ENCODE data around the gene METTL14. TPM values are rescaled to one million over a fixed set of nuclear protein-coding genes. Genes with fewer than 3 reads are reported as not detected.
A peak's percentile ranks its signal among the peaks of the same experiment; 100 is the strongest.

METTL14 gene
- total and polyA plus RNA-seq, 7 donors, result 5.2 to 32.5 (median 19.3) TPM

DNA sequence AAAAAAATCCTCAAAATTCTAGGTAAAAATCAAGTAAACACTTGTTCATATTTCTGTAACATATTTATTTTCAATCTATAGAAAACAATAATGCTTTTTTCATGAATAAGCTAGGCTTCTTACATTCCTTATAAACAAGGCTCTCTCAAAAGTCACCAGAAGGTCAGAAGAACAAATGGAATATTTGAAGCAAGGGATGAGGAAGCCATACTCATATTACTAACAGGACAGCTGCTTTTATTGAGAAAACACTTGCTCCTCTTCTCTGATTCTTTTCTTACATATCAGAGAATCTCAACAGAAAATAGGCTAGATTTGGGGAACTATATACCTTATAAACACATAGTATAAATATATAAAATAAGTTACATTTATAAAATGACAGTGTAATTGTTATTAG is 67.9 kb downstream of the METTL14 start:
- intact Hi-C loops (cut with DNase I), result no loop called here
- DNase-seq, result no peak
- Histone ChIP-seq H3K4me3 (no peak overlapping the region), H3K9me3 (no peaks in the 10 kb centered on the region), H3K27ac (peak overlapping the region; percentile 12), H3K4me1 (peaks cover 14% of the 10 kb centered on the region), H3K27me3 (ENCODE audit: insufficient read depth in 3 of 3, low read length in 2 of 3) (no peaks in the 10 kb centered on the region), H3K36me3 (ENCODE audit: insufficient read depth in 1 of 2, low read depth in 1 of 2) (peaks cover 0 to 26% of the 10 kb centered on the region in 2 donors)
- TF ChIP-seq, protein P1, sequence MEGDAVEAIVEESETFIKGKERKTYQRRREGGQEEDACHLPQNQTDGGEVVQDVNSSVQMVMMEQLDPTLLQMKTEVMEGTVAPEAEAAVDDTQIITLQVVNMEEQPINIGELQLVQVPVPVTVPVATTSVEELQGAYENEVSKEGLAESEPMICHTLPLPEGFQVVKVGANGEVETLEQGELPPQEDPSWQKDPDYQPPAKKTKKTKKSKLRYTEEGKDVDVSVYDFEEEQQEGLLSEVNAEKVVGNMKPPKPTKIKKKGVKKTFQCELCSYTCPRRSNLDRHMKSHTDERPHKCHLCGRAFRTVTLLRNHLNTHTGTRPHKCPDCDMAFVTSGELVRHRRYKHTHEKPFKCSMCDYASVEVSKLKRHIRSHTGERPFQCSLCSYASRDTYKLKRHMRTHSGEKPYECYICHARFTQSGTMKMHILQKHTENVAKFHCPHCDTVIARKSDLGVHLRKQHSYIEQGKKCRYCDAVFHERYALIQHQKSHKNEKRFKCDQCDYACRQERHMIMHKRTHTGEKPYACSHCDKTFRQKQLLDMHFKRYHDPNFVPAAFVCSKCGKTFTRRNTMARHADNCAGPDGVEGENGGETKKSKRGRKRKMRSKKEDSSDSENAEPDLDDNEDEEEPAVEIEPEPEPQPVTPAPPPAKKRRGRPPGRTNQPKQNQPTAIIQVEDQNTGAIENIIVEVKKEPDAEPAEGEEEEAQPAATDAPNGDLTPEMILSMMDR (IDR thresholded peaks at IDR 0.05), result no peak
- ATAC-seq, result no peak

DNA sequence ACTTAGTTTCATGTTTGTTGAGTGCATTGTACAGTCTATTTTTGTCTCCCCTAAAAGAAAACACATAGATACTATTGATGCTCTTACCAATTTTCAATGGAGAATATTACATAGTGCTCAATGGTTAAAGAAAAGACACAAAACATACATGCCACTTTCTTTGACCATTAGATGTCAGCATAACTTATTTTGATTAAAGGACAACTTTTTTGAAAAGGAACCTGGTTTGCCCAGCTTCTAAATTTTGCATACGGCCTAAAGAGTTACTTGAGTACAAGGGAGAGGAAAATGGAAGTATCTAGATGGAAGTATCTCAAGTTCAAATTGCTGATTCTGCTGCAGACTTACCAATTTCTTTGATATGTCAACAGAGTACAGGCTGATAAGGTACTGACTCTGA is 68.5 kb downstream of the METTL14 start:
- H3K4me3 ChIP-seq, result no peak overlapping the region
- H3K27ac ChIP-seq, result no peak overlapping the region
- TF ChIP-seq, protein P1 (IDR thresholded peaks at IDR 0.05), result no peak
- ATAC-seq, result no peak
- H3K36me3 ChIP-seq (ENCODE audit: insufficient read depth in 1 of 2, low read depth in 1 of 2), result peaks cover 0 to 26% of the 10 kb centered on the region in 2 donors
- peaks cover 14% of the 10 kb centered on the region for H3K4me1 ChIP-seq
- intact Hi-C loops (cut with DNase I), result no loop called here
- DNase-seq, result no peak
- 63 to 84% (median 79%) methylated on average over 1 of the region's 1 CpG for WGBS, 3 donors
- no peaks in the 10 kb centered on the region for H3K27me3 ChIP-seq (ENCODE audit: insufficient read depth in 3 of 3, low read length in 2 of 3)
- H3K9me3 ChIP-seq, result no peaks in the 10 kb centered on the region

DNA sequence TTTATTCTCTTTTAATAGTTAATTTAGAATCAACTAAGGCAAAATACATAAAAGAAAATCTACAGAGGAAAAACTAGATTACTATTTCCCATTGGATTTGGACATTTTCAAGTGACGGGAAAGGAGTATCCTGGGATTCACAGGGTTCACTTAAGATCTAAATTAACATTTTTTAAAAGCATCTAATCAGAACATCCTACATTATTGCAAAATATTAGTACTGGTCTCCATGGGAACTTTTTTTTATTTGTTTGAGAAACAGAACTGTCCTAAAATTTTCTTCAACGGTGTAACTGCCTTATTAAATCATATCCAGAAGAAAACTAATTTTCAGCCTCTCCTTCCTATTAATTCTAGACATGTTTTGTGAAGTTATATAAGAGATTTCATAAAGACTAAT is 69.7 kb downstream of the METTL14 start:
- H3K4me3 ChIP-seq, result no peak overlapping the region
- H3K4me1 ChIP-seq, result peaks cover 14% of the 10 kb centered on the region
- H3K27ac ChIP-seq, result peak overlapping the region; percentile 25
- no peaks in the 10 kb centered on the region for H3K27me3 ChIP-seq (ENCODE audit: insufficient read depth in 3 of 3, low read length in 2 of 3)
- ATAC-seq (no peak), DNase-seq (no peak)
- H3K36me3 ChIP-seq (ENCODE audit: insufficient read depth in 1 of 2, low read depth in 1 of 2), result peaks cover 0 to 26% of the 10 kb centered on the region in 2 donors
- TF ChIP-seq, protein P1 (IDR thresholded peaks at IDR 0.05), result no peak
- intact Hi-C loops (cut with DNase I), result no loop called here
- WGBS, 3 donors, result 62 to 66% (median 63%) methylated on average over 2 of the region's 2 CpGs
- H3K9me3 ChIP-seq, result no peaks in the 10 kb centered on the region

DNA sequence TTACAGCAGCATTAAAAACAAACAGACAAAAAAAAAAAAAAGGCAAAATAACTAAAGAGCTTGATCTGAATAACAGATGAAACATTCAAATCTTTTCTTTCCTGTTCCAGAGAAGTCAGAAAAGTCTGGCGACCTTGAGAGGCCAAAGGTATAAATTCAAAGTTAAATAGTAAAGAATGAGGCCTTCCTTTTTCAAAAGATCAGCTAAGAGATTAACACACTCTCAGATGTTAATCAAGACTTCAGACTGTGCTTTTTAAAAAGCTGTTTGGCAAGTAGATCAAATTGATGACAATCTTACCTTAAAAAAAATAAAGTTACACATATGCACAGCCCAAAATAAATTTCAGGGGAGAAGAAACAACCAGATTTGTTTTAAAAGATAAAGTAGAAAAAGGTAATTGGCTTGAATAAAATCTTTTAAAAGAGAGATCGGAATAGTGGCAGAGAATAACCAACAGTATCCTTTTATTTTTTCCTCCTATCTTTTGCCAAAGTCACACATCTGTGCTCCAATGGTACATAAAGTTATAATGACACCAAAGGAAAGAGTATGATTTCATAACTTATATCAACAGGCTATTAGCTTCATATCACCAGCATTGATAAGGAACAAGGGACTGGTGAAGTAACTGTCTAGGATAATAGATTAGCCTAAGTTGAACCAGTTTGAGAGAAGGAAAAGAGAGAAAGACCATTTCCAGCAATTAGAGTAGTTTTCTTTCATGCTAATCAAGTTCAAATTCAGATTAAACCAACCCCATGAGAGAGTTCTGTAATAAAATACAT is 70.4 kb downstream of the METTL14 start:
- intact Hi-C loops (cut with DNase I), result no loop called here
- H3K36me3 ChIP-seq (ENCODE audit: insufficient read depth in 1 of 2, low read depth in 1 of 2), result peaks cover 0 to 20% of the 10 kb centered on the region in 2 donors
- H3K27ac ChIP-seq, result peak overlapping the region; percentile 25
- no peaks in the 10 kb centered on the region for H3K9me3 ChIP-seq
- ATAC-seq (no peak), DNase-seq (no peak)
- peaks cover 14% of the 10 kb centered on the region for H3K4me1 ChIP-seq
- no peaks in the 10 kb centered on the region for H3K27me3 ChIP-seq (ENCODE audit: insufficient read depth in 3 of 3, low read length in 2 of 3)
- H3K4me3 ChIP-seq, result no peak overlapping the region
- 58 to 77% (median 75%) methylated on average over 2 of the region's 2 CpGs for WGBS, 3 donors
- TF ChIP-seq, protein P1 (IDR thresholded peaks at IDR 0.05), result no peak

DNA sequence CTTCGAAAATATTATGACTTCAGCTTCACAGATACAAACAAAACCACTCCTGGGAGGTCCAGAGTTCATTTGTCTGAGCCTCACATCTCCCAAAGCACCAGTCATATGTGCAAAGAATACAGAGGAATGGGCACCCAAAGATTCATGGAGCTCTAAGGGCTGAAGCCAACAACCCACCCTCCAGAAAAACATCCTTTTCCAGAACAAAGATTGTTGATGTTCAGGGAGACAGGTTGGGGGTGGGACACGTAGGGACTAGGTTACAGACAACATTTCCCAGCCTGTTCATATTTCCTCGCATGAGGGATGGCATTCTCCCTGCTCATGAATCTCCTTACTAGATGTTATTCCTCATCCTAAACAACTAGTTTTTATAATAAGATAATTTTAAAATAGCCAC is 71.2 kb downstream of the METTL14 start:
- TF ChIP-seq, protein P1 (IDR thresholded peaks at IDR 0.05), result no peak
- Histone ChIP-seq H3K27ac (no peak overlapping the region), H3K4me1 (peaks cover 16% of the 10 kb centered on the region)

More for the DNA sequence above, 71.2 kb downstream of the METTL14 start:
- Histone ChIP-seq H3K9me3 (no peaks in the 10 kb centered on the region), H3K36me3 (ENCODE audit: insufficient read depth in 1 of 2, low read depth in 1 of 2) (peaks cover 0 to 14% of the 10 kb centered on the region in 2 donors), H3K27me3 (ENCODE audit: insufficient read depth in 3 of 3, low read length in 2 of 3) (no peaks in the 10 kb centered on the region), H3K4me3 (no peak overlapping the region)
- DNase-seq (no peak), ATAC-seq (no peak)
- intact Hi-C loops (cut with DNase I), result no loop called here
- 85 to 88% (median 87%) methylated on average over 3 of the region's 3 CpGs for WGBS, 3 donors
